Retinal pigment epithelial cell (primary cell): ENCODE measurements around the gene AMBRA1.

Source experiments
- DNase-seq: peaks from one replicate; pipeline ENCODE4 v3.0.0-alpha.2; 2010; ENCODE audit warnings: low read depth
- H3K4me3 ChIP-seq: 2 replicates; pipeline ENCODE4 v1.5.1; 2011; ENCODE audit warnings: mild to moderate bottlenecking, low read length, control low read depth, moderate library complexity
- TF ChIP-seq, protein P1 (sequence below): conservative IDR thresholded peaks from 2 replicates; pipeline ENCODE4 v1.5.1; 2011; ENCODE audit warnings: low read depth, low read length, control low read depth, inconsistent platforms

AMBRA1 gene, protein sequence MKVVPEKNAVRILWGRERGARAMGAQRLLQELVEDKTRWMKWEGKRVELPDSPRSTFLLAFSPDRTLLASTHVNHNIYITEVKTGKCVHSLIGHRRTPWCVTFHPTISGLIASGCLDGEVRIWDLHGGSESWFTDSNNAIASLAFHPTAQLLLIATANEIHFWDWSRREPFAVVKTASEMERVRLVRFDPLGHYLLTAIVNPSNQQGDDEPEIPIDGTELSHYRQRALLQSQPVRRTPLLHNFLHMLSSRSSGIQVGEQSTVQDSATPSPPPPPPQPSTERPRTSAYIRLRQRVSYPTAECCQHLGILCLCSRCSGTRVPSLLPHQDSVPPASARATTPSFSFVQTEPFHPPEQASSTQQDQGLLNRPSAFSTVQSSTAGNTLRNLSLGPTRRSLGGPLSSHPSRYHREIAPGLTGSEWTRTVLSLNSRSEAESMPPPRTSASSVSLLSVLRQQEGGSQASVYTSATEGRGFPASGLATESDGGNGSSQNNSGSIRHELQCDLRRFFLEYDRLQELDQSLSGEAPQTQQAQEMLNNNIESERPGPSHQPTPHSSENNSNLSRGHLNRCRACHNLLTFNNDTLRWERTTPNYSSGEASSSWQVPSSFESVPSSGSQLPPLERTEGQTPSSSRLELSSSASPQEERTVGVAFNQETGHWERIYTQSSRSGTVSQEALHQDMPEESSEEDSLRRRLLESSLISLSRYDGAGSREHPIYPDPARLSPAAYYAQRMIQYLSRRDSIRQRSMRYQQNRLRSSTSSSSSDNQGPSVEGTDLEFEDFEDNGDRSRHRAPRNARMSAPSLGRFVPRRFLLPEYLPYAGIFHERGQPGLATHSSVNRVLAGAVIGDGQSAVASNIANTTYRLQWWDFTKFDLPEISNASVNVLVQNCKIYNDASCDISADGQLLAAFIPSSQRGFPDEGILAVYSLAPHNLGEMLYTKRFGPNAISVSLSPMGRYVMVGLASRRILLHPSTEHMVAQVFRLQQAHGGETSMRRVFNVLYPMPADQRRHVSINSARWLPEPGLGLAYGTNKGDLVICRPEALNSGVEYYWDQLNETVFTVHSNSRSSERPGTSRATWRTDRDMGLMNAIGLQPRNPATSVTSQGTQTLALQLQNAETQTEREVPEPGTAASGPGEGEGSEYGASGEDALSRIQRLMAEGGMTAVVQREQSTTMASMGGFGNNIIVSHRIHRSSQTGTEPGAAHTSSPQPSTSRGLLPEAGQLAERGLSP (N-terminal part only)

DNA sequence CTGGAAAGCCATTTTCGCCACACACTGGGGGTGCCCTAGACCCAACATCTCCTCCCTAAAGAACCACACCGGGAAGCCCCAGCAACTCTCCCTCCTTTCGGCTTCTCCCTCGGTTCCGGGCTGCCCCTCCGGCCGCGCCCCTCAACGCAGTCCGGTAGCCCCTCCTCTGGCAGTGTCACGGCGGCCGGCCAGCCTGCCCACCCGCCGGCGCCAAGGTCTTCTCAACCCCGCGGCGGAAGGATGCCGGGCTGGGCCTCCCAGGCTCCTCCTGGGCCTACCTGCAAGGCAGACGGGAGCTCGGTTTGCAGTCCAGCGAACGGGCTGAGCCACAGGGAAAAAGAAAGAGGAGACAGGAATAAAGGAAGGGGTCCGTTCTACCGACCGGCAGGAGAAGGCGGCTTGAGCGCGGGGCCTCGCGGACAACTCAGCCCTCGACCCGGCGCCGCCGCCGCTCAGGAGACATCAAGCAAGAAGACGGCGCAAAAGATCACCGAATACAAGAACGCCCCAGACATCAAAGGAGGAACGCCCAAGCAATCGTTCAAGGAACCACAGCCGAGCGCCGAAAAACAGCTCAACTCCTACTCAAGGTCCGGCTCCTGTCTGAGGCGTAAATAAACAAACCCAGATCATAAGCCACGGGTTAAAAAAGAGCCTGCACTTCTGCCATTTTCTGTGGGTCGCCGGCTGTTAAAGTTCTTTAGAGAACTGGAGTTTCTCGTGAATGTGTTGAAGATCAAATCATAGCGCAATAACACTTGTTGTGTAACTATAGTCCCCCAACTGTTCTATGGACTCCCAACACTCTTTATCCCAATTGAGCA, at the start of gene AMBRA1:
Gene AMBRA1, minus strand, starts transcription at position 474 of the 824 bp plus-strand sequence. CDS start 45,643 bp downstream, outside the sequence.
- TF ChIP-seq, protein P1, sequence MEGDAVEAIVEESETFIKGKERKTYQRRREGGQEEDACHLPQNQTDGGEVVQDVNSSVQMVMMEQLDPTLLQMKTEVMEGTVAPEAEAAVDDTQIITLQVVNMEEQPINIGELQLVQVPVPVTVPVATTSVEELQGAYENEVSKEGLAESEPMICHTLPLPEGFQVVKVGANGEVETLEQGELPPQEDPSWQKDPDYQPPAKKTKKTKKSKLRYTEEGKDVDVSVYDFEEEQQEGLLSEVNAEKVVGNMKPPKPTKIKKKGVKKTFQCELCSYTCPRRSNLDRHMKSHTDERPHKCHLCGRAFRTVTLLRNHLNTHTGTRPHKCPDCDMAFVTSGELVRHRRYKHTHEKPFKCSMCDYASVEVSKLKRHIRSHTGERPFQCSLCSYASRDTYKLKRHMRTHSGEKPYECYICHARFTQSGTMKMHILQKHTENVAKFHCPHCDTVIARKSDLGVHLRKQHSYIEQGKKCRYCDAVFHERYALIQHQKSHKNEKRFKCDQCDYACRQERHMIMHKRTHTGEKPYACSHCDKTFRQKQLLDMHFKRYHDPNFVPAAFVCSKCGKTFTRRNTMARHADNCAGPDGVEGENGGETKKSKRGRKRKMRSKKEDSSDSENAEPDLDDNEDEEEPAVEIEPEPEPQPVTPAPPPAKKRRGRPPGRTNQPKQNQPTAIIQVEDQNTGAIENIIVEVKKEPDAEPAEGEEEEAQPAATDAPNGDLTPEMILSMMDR: no peak
- peak within 1 kb of the TSS; percentile 89 for H3K4me3 ChIP-seq
- peak; percentile 83 for DNase-seq

DNA sequence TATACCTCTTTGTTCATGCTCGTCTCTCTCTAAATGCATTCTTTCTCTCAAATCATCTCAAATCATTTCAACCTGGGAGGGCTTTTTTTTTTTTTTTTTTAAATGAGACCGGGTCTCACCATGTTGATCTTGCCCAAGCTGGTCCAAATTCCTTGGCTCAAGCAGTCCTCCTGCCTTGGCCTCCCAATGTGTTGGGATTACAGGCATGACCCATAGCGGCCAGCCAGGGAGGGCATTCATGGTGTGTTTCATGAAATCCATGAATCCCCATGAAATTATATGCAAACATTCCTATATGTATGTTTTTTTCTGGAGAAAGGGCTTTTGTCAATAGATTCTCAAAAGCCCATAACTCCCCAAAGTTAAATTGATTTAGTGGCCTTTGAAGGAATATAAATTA, 49.7 kb upstream of the AMBRA1 start:
- TF ChIP-seq, protein P1: no peak
- DNase-seq: no peak

DNA sequence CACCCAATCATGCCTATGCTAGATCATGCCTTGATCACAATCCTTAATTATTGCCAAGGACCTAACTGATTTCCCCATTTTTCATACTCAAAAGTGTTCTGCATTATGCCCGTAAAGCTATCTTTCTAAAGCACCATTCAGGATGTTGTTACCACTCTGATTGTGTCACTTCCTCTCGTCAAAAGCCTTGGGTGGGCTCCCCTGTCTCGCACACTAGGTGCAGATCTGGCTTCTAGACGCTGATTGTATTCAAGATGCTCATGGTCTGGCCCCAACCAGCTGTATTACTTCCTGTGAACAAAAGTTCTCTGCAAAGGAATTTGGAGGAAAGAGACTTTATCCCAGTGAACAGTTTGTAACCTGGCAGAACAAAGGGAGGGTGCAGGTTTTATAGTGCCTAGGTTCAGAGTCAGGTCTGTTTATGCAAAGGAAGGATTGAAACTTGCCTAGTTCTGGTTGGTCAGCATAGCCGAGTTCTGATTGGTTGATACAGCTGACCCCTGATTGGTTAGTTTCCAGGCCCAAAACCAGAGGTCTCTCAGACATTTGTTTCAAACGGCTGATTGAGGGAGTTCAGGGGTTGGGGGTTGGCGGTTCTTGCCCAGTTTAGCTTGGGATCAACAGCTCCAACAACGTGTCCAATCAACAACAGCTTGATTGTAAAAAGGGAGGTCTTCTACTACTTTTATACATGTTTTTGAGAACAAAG, 49.0 kb upstream of the AMBRA1 start:
- no peak for DNase-seq
- TF ChIP-seq, protein P1: no peak
- no peak overlapping the region for H3K4me3 ChIP-seq

More for the DNA sequence above, 49.7 kb upstream of the AMBRA1 start:
- no peak overlapping the region for H3K4me3 ChIP-seq

DNA sequence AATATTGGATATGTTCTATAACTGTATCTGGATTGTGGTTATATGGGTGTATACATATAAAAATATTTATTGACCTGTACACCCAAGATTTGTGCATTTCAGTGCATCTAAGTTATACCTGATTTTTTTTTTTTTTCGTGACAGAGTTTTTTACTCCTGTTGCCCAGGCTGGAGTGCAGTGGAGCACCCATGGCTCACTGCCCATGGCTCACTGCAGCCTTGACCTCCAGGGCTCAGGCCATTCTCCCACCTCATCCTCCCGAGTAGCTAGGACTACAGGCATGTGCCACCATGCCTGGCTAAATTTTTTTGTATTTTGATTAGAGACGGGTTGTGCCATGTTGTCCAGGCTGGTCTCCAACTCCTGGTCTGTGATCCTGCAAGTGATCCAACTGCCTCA, 47.8 kb upstream of the AMBRA1 start:
- no peak for DNase-seq
- H3K4me3 ChIP-seq: no peak overlapping the region
- TF ChIP-seq, protein P1: no peak

DNA sequence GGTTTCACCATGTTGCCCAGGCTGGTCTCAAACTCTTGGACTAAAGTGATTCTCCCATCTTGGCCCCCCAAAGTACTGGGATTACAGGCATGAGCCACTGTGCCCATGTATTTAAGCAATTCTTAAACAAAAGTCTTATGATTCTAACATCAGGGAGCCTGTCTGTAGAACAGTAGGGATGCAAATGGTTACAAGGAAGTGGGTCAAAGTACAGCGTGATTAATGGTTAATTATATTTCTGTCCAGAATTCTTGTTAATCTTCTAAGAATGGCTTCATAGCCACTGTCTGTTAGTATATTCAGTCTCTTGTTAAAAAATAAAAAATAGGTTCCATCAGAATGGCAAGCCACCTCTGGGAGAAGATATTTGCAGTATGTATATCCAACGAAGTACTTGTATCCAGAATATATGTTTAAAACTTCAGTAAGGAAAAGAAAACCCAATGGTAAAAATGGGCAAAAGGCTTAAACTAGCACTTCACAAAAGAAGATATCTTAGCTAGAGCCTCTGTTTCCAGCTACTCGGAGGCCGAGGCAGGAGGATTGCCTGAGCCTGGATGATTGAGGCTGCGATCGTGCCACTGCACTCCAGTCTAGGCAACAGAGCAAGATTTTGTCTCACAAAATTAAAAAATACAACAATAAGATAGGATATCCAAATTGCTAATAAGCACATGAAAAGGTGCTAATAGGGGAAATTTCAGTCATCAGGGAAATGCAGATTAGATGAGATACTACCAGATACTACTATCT, 46.4 kb upstream of the AMBRA1 start:
- DNase-seq: no peak
- TF ChIP-seq, protein P1: no peak
- H3K4me3 ChIP-seq: no peak overlapping the region
